Measurements from ENCODE around the gene IL2RA. TPM values are rescaled to one million over a fixed set of nuclear protein-coding genes. Genes with fewer than 3 reads are reported as not detected.

Gene IL2RA
- total RNA-seq, 2 donors from 2014 or later = not detected

DNA sequence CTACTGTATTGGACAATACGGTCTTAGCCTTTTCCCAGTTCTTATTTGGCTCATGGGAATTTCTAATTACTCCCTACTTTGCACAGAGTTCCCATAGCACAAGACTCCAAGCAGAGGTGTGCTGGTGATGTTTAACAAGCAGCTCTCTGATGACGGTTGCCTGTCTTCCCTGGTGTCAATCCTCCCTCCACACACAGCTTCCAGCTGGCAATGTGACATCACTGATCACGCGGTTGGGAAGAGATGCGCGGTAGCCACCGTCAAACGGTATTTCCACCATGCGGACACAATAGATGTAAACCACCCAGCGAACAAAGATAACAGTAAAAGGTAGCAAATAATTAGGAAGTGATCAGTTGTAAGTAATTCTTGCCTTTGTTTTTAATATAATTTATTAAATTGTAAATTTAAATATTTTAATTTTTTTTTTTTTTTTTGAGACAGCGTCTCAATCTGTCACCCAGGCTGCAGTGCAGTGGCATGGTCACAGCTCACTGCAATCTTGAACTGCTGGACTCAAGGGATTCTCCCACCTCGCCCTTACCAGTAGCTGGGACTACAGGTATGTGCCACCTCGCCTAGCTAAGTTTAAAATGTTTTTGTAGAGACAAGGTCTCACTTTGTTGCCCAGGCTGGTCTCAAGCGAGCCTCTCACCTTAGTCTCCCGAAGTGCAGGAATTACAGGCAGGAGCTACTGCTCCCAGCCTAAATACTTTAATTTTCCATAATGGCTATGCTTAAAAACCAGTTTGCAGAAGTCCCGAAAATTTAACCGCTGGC, 48.6 kb downstream of the IL2RA start:
- no peaks in the 10 kb centered on the region for H3K36me3 ChIP-seq (ENCODE audit: control insufficient read depth, insufficient read depth, low read length)
- no peaks in the 10 kb centered on the region for H3K27me3 ChIP-seq (ENCODE audit: control insufficient read depth, insufficient read depth, low read length, poor library complexity, severe bottlenecking)
- Mint-ChIP-seq H3K4me3 (no peak overlapping the region), H3K9me3 (no peaks in the 10 kb centered on the region), H3K4me1 (peaks cover 4% of the 10 kb centered on the region), H3K27ac (no peak overlapping the region), H3K36me3 (ENCODE audit: low read depth) (no peaks in the 10 kb centered on the region), H3K27me3 (ENCODE audit: insufficient read depth) (peaks cover 2% of the 10 kb centered on the region)
- WGBS, 2 experiments (ENCODE audit: insufficient coverage in 1 of 2, insufficient read length in 1 of 2) = 87% methylated on average over 9 to 17 of the region's 17 CpGs
- DNase-seq = no peak
- H3K9ac ChIP-seq (ENCODE audit: extremely low read depth, low read length, poor library complexity, severe bottlenecking) = no peak overlapping the region
- H3K4me3 ChIP-seq (ENCODE audit: low read length) = no peak overlapping the region
- no peak overlapping the region for H3K27ac ChIP-seq (ENCODE audit: low read depth, low read length)
- peaks cover 8% of the 10 kb centered on the region for H3K4me1 ChIP-seq (ENCODE audit: control insufficient read depth, insufficient read depth, low read length)
- H3K9me3 ChIP-seq (ENCODE audit: control insufficient read depth, low read length) = no peaks in the 10 kb centered on the region
- TF ChIP-seq, protein P1, sequence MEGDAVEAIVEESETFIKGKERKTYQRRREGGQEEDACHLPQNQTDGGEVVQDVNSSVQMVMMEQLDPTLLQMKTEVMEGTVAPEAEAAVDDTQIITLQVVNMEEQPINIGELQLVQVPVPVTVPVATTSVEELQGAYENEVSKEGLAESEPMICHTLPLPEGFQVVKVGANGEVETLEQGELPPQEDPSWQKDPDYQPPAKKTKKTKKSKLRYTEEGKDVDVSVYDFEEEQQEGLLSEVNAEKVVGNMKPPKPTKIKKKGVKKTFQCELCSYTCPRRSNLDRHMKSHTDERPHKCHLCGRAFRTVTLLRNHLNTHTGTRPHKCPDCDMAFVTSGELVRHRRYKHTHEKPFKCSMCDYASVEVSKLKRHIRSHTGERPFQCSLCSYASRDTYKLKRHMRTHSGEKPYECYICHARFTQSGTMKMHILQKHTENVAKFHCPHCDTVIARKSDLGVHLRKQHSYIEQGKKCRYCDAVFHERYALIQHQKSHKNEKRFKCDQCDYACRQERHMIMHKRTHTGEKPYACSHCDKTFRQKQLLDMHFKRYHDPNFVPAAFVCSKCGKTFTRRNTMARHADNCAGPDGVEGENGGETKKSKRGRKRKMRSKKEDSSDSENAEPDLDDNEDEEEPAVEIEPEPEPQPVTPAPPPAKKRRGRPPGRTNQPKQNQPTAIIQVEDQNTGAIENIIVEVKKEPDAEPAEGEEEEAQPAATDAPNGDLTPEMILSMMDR (conservative IDR thresholded peaks at IDR 0.05) = no peak

DNA sequence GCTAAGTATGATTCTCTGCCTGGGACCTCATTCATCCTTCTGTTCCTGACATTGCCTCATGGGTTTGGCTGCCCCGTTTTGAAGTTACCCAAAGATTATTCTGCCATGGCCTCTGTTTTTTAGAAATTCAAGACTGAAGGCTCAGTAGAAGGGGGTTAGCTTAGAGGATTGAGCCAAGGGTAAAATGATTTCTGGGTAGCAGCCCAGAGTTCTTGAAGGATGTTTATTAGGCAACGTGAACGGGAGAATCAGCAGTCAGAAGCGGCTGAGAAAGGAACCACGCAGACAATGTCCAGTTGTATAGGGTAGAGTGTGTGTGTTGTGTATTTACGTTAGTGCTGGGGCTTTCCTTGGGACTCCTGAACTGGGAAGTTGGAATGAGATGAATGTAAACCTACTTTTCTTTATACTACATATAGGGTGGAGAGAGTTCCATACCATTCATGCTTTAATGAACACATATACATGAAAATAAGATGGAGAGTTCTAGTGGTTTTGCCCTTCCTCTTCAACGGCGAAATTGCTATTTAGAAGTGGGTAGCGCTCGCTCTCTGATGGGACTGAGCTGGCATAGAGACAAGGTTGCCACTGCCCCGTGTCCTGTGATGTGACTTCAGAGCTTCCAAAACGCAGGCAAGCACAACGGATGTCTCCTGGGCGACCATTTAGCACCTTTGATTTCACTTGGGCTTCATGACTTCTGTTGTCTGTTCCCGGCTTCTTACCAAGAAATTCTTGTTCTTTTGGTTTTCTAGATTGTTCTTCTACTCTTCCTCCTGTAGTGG, 49.9 kb downstream of the IL2RA start:
- H3K4me3 Mint-ChIP-seq = no peak overlapping the region
- Histone ChIP-seq H3K4me3 (ENCODE audit: low read length) (no peak overlapping the region), H3K27me3 (ENCODE audit: control insufficient read depth, insufficient read depth, low read length, poor library complexity, severe bottlenecking) (no peaks in the 10 kb centered on the region), H3K27ac (ENCODE audit: low read depth, low read length) (no peak overlapping the region), H3K9me3 (ENCODE audit: control insufficient read depth, low read length) (no peaks in the 10 kb centered on the region), H3K9ac (ENCODE audit: extremely low read depth, low read length, poor library complexity, severe bottlenecking) (no peak overlapping the region), H3K36me3 (ENCODE audit: control insufficient read depth, insufficient read depth, low read length) (no peaks in the 10 kb centered on the region), H3K4me1 (ENCODE audit: control insufficient read depth, insufficient read depth, low read length) (peaks cover 8% of the 10 kb centered on the region)
- H3K27me3 Mint-ChIP-seq (ENCODE audit: insufficient read depth) = peaks cover 2% of the 10 kb centered on the region
- DNase-seq = no peak
- H3K36me3 Mint-ChIP-seq (ENCODE audit: low read depth) = no peaks in the 10 kb centered on the region
- WGBS, 2 experiments (ENCODE audit: insufficient coverage in 1 of 2, insufficient read length in 1 of 2) = 91 to 92% methylated on average over 8 to 15 of the region's 15 CpGs
- TF ChIP-seq, protein P1 (conservative IDR thresholded peaks at IDR 0.05) = no peak
- H3K4me1 Mint-ChIP-seq = peaks cover 4% of the 10 kb centered on the region
- no peaks in the 10 kb centered on the region for H3K9me3 Mint-ChIP-seq
- H3K27ac Mint-ChIP-seq = no peak overlapping the region

DNA sequence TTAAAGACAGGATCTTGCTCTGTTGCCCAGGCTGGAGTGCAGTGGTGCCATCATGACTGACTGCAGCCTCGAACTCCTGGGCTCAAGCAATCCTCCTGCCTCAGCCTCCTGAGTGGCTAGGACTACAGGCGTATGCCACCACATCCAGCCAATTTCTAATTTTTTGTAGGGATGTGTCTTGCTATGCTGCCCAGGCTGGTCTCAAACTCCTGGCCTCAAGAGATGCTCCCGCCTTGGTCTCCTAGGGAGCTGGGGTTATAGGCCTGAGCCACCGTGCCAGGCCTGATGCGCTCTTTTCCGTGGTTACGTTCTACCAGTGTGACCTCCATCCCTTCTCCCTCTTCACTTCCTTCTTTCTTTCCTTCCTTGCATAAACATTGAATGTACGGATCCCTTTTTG, 50.6 kb downstream of the IL2RA start:
- Mint-ChIP-seq H3K4me3 (no peak overlapping the region), H3K4me1 (peaks cover 4% of the 10 kb centered on the region), H3K36me3 (ENCODE audit: low read depth) (no peaks in the 10 kb centered on the region), H3K27me3 (ENCODE audit: insufficient read depth) (no peaks in the 10 kb centered on the region), H3K9me3 (peaks cover 3% of the 10 kb centered on the region), H3K27ac (no peak overlapping the region)
- no peak for DNase-seq
- Histone ChIP-seq H3K9ac (ENCODE audit: extremely low read depth, low read length, poor library complexity, severe bottlenecking) (no peak overlapping the region), H3K27me3 (ENCODE audit: control insufficient read depth, insufficient read depth, low read length, poor library complexity, severe bottlenecking) (no peaks in the 10 kb centered on the region), H3K27ac (ENCODE audit: low read depth, low read length) (no peak overlapping the region), H3K9me3 (ENCODE audit: control insufficient read depth, low read length) (peaks cover 5% of the 10 kb centered on the region), H3K4me3 (ENCODE audit: low read length) (no peak overlapping the region), H3K36me3 (ENCODE audit: control insufficient read depth, insufficient read depth, low read length) (no peaks in the 10 kb centered on the region), H3K4me1 (ENCODE audit: control insufficient read depth, insufficient read depth, low read length) (peaks cover 8% of the 10 kb centered on the region)
- TF ChIP-seq, protein P1 (conservative IDR thresholded peaks at IDR 0.05) = no peak
- WGBS, 2 experiments (ENCODE audit: insufficient coverage in 1 of 2, insufficient read length in 1 of 2) = 89 to 94% methylated on average over 8 of the region's 8 CpGs

Measured in endodermal cell (in vitro differentiated cells).